HG03064 (cell line): Measurements from ENCODE around the gene CD59.
"Not testable (repeated sequence)": the region's sequence is repeated elsewhere in the genome, so short reads cannot be mapped to it uniquely, and the experiment has no call there.

Experiments
- ATAC-seq: cut with Tn5 transposase; IDR thresholded peaks from one replicate; pipeline ENCODE4 v1.9.1; 2021; ENCODE audit warnings: low read depth; ENCODE audit not compliant: unreplicated experiment

The CD59 gene

GRCh38 chr11:33747979-33748378, 11.8 kb upstream of the CD59 start:
- ATAC-seq: no peak

DNA sequence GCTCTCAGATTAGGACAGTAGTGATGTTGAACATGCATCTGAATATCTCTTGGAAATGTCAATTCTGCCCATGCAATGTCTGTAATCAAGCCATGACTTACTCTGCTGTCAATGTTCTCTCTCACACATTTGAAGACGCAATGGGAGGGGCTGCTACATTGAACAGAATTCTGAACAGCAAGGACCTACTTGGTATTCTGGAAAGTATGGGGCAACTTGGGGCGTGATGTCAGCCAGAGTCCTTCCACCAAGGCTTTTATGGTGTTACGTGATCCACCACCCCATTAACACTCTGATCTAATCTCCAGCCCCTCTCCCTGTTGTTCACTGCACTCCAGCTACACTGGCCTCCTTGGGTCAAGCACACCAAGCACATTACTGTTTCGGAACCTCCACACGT, 7.1 kb upstream of the CD59 start:
- no peak for ATAC-seq

DNA sequence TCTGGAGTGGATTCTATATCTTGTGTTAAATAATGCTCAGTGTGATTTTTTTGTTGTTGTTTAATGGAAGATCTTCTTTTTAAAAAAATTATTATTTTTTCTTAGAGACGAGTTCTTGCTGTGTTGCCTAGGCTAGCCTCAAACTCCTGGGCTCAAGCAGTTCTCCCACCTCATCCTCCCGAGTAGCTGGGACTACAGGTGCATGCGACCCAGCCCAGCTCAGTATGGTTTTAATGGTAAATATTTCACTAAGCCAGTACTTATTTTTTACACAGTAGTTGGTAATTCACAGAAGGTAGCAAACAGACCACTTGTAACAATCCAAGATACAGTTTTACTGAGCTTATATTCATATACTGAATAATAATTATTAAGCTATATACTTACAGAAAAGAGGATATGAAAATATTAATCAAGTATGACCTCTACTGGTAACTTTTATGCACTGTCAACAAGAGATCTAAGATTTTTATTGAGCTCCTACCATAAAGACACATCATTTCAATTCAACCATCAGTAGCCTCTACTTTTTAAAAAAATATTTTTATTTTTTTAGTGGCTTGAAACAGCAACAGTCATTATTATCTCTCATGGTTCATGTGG, 6.1 kb upstream of the CD59 start:
- ATAC-seq: no peak

DNA sequence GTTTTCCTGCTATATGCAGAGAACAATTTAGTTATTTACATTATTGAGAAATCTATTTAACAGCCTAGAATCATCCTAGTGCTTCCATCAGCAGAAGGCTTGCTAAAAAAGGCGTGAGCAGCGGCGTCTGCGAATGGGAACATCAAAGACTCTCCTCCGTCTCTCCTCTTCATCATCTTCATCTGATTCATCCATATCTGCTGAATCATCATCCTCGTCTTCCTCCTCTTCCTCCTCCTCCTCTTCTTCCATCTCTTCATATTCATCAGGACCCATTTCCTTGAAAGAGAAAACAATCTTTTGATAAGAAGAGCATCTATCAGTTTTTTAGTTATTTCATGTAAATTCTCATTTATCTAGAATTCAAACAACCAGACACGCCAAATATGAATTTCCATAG, 5.6 kb upstream of the CD59 start:
- ATAC-seq: no peak

DNA sequence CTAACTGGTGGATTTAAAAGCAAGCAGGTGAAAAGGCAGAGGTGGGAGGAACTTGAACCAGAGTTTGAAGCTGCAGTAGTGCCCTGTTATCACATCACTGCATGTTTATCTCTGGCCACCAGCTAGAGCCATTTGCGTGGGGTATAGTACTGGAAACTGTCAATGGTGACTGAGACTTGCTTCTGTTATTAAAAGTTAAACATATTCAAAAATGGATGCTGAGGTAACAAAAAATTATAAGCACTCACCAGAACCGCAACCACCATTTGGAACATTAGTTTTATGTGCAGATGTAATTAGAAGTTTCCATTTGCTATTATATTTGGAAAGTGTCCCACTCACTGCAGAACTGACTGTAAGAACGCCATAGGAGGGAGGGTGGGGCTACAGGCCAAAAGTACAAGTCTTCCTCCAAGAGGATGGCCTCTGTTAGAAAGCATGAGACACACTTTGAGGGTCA, 1.2 kb upstream of the CD59 start:
- no peak for ATAC-seq

GRCh38 chr11:33735271-33736147, 714 bp downstream of the CD59 start:
- peak; percentile 44 for ATAC-seq

DNA sequence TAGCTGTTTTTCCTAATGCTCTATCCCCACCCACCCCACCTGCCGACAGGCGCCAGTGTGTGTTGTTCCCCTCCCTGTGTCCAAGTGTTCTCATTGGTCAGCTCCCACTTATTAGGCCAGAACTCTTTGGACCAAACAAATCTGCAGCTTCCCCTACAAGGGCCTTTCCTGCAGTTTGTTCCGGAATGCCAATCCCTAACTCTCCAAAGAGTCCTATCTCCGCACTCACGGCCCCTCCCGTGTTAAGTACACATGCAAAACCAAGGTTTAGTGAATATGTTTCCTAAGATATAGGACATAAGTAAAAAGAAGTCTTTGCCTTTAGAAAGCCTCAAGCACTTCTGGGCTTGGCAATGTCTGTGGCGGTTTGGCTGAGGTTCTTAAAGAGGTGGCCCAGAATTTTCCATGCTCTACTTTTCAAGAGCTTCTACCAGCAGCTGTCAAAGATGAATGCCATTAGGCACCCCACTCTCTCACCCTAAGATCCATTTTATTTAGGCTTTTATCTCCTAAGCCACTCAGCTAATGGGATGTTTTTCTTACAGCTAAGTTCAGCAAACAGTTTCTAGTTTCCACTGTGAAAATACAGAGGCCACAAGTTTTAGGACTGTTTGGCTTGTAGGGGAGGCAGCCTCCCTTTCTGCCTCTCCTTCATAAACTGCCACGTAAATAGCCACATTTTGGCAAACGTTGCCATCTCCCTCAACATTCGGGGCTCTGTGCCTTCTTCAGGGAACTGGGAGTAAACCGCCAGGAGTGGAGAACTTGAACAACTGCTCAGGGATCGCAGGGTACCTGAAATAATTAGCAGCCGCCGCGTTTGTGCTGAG, 1.6 kb downstream of the CD59 start:
- ATAC-seq: no peak

GRCh38 chr11:33733980-33734379, 2.2 kb downstream of the CD59 start:
- ATAC-seq: no peak

DNA sequence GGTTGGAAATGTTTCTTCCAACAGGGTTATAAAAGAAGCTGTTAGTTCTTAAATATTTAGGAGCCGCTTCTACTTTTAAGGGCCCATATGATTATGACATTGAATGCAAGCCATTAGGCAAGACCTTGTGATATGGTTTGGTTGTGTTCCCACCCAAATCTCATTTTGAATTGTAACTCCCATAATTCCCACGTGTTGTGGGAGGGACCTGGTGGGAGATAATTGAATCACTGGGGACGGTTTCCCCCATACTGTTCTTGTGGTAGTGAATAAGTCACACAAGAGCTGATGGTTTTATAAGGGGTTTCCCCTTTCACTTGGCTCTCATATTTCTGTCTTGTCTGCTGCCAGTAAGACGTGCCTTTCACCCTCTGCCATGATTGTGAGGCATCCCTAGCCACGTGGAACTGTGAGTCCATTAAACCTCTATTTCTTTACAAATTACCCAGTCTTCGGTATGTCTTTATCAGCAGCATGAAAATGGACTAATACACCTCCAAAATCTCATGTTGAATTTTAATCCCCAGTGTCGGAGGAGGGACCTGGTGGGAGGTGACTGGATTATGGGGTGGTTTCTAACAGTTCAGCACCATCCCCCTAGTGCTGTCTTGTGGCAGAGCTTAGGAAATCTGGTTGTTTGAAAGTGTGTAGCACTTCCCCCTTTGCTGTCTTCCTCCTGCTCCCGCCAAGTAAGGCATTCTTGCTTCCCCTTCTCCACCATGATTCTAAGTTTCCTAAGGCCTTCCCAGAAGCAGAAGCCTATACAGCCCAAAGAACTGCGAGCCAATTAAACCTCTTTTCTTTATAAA, 4.3 kb downstream of the CD59 start:
- ATAC-seq: no peak

DNA sequence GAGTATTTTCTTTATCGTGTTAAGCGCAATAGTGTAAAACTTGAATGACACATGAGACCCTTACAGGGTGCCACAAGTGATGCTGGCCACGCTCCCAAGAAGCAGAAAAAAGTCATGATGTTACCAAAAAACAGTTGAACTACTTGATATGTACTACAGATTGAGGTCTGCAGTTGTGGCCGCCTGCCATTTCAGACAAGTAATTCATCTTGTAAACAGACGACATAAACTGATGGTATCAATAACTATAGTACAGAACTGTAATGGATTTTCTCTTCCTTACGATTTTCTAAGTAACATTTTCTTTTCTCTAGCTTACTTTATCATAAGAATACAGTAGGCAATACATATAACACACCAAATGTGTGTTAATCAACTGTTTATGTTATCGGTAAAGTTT, 5.5 kb downstream of the CD59 start:
- no peak for ATAC-seq

GRCh38 chr11:33729072-33729664, 7.1 kb downstream of the CD59 start:
- ATAC-seq: not testable (repeated sequence)

DNA sequence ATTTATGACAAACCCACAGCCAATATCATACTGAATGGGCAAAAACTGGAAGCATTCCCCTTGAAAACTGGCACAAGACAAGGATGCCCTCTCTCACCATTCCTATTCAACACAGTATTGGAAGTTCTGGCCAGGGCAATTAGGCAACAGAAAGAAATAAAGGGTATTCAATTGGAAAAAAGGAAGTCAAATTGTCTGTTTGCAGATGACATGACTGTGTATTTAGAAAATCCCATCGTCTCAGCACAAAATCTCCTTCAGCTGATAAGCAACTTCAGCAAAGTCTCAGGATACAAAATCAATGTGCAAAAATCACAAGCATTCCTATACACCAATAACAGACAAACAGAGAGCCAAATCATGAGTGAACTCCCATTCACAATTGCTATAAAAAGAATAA, 8.7 kb downstream of the CD59 start:
- ATAC-seq: not testable (repeated sequence)

DNA sequence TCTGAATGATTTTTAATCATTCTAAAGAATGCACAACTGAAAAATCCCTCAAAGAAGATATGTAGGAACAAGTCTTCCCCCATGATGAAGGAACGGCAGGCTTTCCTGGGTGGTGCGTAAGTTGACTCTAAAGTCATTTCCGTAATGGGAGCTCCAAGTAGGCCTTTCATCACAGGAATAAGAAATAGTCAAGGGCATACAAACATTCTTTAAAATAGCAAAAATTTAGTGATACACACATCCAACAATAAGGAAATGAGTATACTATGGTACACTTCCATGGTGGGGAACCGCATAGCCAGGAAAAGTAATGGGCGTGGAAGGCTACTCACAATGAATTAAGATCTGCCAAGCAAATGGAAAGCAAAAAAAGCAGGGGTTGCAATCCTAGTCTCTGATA, 10.7 kb downstream of the CD59 start:
- ATAC-seq: no peak

DNA sequence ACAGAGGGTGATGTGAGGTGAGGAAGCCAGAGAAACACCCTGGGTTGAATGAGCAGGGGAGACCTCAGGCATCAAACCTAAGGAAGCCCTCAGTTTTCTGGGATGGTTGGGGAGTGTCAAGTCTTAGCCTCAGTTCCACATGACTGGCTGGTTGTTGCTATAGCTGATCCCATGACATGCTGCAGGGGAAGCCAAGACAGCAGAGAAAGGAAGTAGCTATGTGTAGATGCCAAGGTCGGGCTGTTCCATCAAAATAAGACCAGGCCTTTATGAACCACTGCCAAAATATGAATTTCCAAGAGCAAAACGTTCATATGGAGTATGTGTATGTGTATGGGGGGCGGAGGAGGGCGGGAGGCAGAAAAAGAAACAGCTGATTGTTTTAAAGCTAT, 11.6 kb downstream of the CD59 start:
- ATAC-seq: no peak

DNA sequence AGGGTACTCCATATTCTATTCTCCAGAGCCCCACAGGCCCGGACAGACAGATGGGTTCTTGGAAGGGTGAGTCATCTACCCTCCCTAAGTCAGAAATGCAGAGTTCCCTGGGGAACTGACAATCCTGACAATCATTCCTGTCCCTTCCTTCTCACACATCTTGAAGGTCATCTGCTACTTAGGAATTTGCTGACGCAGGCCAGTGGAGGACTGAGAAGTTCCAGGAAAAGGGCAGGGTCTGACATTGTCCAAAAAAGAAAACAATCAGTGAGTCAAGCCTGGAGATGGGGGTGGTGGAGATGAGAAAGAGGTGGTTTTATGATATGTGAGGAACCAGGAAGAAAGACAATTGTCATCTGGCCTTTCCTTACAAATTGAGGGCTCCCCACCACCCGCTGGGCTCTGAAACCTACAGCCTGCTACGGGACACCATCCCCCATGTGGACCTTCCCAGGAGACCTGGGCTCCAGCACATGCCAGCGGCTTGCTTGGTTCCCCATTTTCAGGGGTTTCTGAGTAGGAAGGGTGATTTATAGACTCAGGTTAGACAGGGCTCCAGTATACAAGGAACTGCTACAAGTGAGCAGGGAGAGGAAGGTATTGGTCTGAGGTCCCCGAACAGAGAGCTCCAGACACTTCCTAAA, 12.9 kb downstream of the CD59 start:
- ATAC-seq: no peak

DNA sequence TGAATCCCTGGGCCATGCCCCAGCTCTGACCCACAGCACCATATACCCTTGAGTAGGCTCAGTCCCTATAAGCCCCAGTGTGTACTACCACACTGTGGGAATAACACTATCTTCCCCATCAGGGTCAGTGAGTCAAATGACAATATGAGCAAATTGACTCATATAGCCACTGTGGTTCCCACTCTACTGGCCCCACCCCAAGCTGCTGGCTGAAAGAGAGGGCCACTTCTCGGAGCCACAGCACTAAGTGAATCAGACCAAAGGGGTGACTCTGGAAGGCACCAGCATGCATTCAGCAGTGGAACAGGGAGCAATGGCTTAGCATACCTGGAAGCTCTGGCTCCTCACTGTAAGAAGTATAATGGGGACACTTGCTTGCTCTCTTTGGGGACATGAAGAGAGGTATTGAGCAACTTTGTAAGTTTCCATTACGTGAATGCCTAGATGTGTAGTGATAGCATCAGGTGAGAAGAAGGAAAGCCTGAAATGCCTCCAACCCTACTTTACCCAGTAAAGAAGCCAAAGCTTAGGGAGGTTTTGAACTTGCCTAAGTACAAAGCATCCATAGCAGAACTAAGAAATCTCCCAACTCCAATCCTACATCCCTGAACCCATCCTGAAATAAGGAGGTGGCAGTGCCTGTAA, 13.5 kb downstream of the CD59 start:
- ATAC-seq: peak; percentile 51

DNA sequence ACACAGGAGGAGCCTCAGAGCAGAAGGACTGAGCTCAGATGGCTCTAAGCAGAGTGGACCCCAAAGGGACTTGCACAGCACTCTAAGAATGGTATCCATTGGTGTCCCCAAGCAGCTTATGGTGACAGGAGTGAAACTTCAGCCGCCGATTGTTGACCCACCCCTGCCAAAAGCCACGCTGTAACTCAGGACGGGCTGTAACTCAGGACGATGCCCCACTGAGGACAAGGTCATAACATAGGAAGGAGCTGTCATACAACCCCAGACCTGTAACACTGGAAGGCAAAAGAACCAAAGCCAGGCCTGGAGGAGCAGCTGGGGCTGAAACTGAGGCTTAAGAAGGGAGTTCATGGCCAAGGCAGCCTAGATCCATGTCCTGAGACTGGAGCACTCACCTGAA, 14.2 kb downstream of the CD59 start:
- no peak for ATAC-seq

DNA sequence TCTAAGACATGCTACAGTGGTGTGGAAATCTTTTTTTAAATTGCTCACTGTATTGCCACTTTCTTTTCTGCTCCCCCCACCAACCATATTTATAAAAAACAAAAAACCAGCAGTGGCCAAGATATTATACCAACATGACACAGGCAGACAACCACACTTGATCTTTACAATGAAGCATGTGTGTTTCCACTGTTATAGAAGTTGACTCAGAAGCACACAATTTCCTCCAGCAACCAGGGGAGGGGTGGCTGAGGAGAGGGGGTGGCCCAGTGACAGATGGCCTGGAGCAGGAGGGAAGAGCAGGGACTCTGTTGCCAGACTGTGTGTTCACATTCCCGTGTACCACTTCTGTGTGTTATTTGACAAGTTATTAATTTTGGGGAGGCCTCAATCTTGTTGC, 14.8 kb downstream of the CD59 start:
- ATAC-seq: no peak

- no peak for ATAC-seq
Measured at GRCh38 chr11:33719587-33719986, 16.6 kb downstream of the CD59 start.
